Natural killer cell (primary cell): ENCODE data around the gene PRUNE2. TPM values are rescaled to one million over a fixed set of nuclear protein-coding genes. Genes with fewer than 3 reads are reported as not detected.
A peak's percentile ranks its signal among the peaks of the same experiment; 100 is the strongest.

ENCODE experiments used
- ATAC-seq, 3 donors: fragments of 150-1000 bp in 2 of 3; fragments of 200-7000 bp in 1 of 3; cut with Tn5 transposase; 1 replicate in 1 of 3; 2 replicates in 2 of 3; pipeline ENCODE4 v1.10.0; 2021; ENCODE audit warnings: mild to moderate bottlenecking in 2 of 3, moderate library complexity in 2 of 3
- DNase-seq, 2 donors: peaks; one replicate each; pipeline versions ENCODE4 v3.0.0 to v3.0.0-alpha.2; 2013 to 2021; ENCODE audit warnings: mixed read lengths in 1 of 2
- H3K27ac ChIP-seq: one replicate; pipeline ENCODE4 v1.5.1; 2013; ENCODE audit warnings: mild to moderate bottlenecking, low read length
- H3K27me3 ChIP-seq: one replicate; pipeline ENCODE4 v1.6.1; 2013; ENCODE audit warnings: low read length; ENCODE audit not compliant: control insufficient read depth, insufficient read depth
- H3K36me3 ChIP-seq: one replicate; pipeline ENCODE4 v1.6.1; 2013; ENCODE audit warnings: low read length; ENCODE audit not compliant: control insufficient read depth, insufficient read depth
- H3K4me1 ChIP-seq: one replicate; pipeline ENCODE4 v1.6.1; 2013; ENCODE audit warnings: low read length; ENCODE audit not compliant: control insufficient read depth, insufficient read depth
- H3K4me3 ChIP-seq: one replicate; pipeline ENCODE4 v1.5.1; 2013; ENCODE audit warnings: low read length
- H3K9me3 ChIP-seq: one replicate; pipeline ENCODE4 v1.6.1; 2013; ENCODE audit warnings: low read length; ENCODE audit not compliant: control insufficient read depth, insufficient read depth
- H3K27ac Mint-ChIP-seq, 2 donors: one replicate each; pipeline ENCODE4 v1.8.0; 2022; ENCODE audit warnings: mild to moderate bottlenecking in 2 of 2, mixed read lengths in 2 of 2, moderate library complexity in 1 of 2
- H3K27me3 Mint-ChIP-seq, 2 donors: one replicate each; pipeline ENCODE4 v1.8.0; 2022; ENCODE audit warnings: low read depth in 2 of 2, mixed read lengths in 2 of 2
- H3K36me3 Mint-ChIP-seq: one replicate; pipeline ENCODE4 v1.8.0; 2022; ENCODE audit warnings: mixed read lengths
- H3K4me1 Mint-ChIP-seq, 2 donors: one replicate each; pipeline ENCODE4 v1.8.0; 2022; ENCODE audit warnings: mixed read lengths in 2 of 2
- H3K4me3 Mint-ChIP-seq: one replicate; pipeline ENCODE4 v1.8.0; 2022; ENCODE audit warnings: mild to moderate bottlenecking, moderate library complexity, mixed read lengths
- H3K9me3 Mint-ChIP-seq, 2 donors: one replicate each; pipeline ENCODE4 v1.8.0; 2022; ENCODE audit warnings: mixed read lengths in 2 of 2
- WGBS: methylation state at CpG from one replicate; pipeline ENCODE4 v1.1.7; 2013; ENCODE audit warnings: missing lambda C conversion rate; ENCODE audit not compliant: insufficient coverage; 5-methylcytosine and 5-hydroxymethylcytosine counted together
- intact Hi-C: fragments of 100-400 bp; cut with micrococcal nuclease; formaldehyde crosslinking; loops from one replicate; pipeline ENCODE4 v1.14.2; 2022
- total RNA-seq, 4 donors: library from RNA; stranded (reverse); fragments of 120-200 nt in 1 of 4; gene quantifications; one replicate each; pipeline versions ENCODE4 v1.2.3 to v1.2.4, GENCODE V29; 2013 to 2022
- TF ChIP-seq, protein P1 (sequence below): fragments of 200-600 bp; IDR thresholded peaks from one replicate; pipeline ENCODE4 v1.8.0; 2022; ENCODE audit warnings: antibody characterized with exemption

Gene PRUNE2
- total RNA-seq, 3 donors from 2014 or later (not counting 1 experiment from before 2014, with no cell fraction given) = 0.43 to 0.45 TPM; not detected in 1

DNA sequence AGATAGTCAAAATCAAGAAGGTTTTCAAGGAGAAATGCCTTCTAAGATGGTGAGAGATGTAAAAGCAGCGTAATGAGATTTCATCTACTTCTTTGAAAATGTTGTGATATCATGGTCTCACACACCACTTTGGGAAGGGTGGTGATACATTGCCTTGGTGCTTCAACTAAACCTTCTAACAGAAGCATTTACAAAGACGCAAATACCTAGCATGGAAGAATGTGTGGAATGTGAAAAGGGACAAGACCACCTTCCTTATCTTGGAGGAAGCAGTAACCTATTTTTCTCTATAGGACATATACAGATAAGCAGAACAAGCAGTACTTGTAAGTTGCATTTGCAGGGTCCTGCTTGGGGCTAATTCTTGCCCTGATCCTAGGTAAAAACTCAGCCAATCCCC, 102.8 kb downstream of the PRUNE2 start:
- Histone ChIP-seq H3K27ac (no peak overlapping the region), H3K27me3 (peaks cover 2% of the 10 kb centered on the region), H3K4me3 (no peak overlapping the region), H3K36me3 (no peaks in the 10 kb centered on the region), H3K4me1 (no peaks in the 10 kb centered on the region), H3K9me3 (no peaks in the 10 kb centered on the region)
- no peak overlapping the region for H3K4me3 Mint-ChIP-seq
- TF ChIP-seq, protein P1, sequence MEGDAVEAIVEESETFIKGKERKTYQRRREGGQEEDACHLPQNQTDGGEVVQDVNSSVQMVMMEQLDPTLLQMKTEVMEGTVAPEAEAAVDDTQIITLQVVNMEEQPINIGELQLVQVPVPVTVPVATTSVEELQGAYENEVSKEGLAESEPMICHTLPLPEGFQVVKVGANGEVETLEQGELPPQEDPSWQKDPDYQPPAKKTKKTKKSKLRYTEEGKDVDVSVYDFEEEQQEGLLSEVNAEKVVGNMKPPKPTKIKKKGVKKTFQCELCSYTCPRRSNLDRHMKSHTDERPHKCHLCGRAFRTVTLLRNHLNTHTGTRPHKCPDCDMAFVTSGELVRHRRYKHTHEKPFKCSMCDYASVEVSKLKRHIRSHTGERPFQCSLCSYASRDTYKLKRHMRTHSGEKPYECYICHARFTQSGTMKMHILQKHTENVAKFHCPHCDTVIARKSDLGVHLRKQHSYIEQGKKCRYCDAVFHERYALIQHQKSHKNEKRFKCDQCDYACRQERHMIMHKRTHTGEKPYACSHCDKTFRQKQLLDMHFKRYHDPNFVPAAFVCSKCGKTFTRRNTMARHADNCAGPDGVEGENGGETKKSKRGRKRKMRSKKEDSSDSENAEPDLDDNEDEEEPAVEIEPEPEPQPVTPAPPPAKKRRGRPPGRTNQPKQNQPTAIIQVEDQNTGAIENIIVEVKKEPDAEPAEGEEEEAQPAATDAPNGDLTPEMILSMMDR = no peak
- intact Hi-C loops = no loop called here
- DNase-seq (no peak), ATAC-seq (no peak)
- no peaks in the 10 kb centered on the region for H3K9me3 Mint-ChIP-seq
- peaks cover 4 to 27% of the 10 kb centered on the region in 2 donors for H3K27me3 Mint-ChIP-seq
- 75% methylated on average over 1 of the region's 2 CpGs for WGBS
- no peaks in the 10 kb centered on the region for H3K36me3 Mint-ChIP-seq
- H3K27ac Mint-ChIP-seq = no peak overlapping the region
- no peaks in the 10 kb centered on the region for H3K4me1 Mint-ChIP-seq

GRCh38 chr9:76800901-76801300, 105.0 kb downstream of the PRUNE2 start:
- no peaks in the 10 kb centered on the region for H3K36me3 Mint-ChIP-seq
- H3K27me3 ChIP-seq = peaks cover 2% of the 10 kb centered on the region
- no peaks in the 10 kb centered on the region for H3K9me3 ChIP-seq
- ATAC-seq = no peak
- H3K4me1 Mint-ChIP-seq = no peaks in the 10 kb centered on the region
- no peak overlapping the region for H3K27ac Mint-ChIP-seq
- H3K27me3 Mint-ChIP-seq = peaks cover 4 to 27% of the 10 kb centered on the region in 2 donors
- no peak for DNase-seq
- no peaks in the 10 kb centered on the region for H3K9me3 Mint-ChIP-seq
- TF ChIP-seq, protein P1 = no peak
- H3K4me1 ChIP-seq = no peaks in the 10 kb centered on the region
- no peaks in the 10 kb centered on the region for H3K36me3 ChIP-seq
- WGBS = 83% methylated on average over 1 of the region's 1 CpG
- intact Hi-C loops = no loop called here
- no peak overlapping the region for H3K4me3 ChIP-seq
- H3K4me3 Mint-ChIP-seq = no peak overlapping the region
- H3K27ac ChIP-seq = no peak overlapping the region

GRCh38 chr9:76799473-76799872, 106.4 kb downstream of the PRUNE2 start:
- H3K27me3 ChIP-seq = peaks cover 2% of the 10 kb centered on the region
- H3K36me3 Mint-ChIP-seq = no peaks in the 10 kb centered on the region
- H3K27me3 Mint-ChIP-seq = peaks cover 0 to 18% of the 10 kb centered on the region in 2 donors
- TF ChIP-seq, protein P1 = no peak
- H3K27ac Mint-ChIP-seq = no peak overlapping the region
- H3K4me1 ChIP-seq = no peaks in the 10 kb centered on the region
- H3K4me3 ChIP-seq = no peak overlapping the region
- no peak overlapping the region for H3K27ac ChIP-seq
- H3K4me3 Mint-ChIP-seq = no peak overlapping the region
- no peaks in the 10 kb centered on the region for H3K9me3 ChIP-seq
- ATAC-seq (no peak), DNase-seq (no peak)
- H3K4me1 Mint-ChIP-seq = no peaks in the 10 kb centered on the region
- intact Hi-C loops = no loop called here
- no peaks in the 10 kb centered on the region for H3K9me3 Mint-ChIP-seq
- no peaks in the 10 kb centered on the region for H3K36me3 ChIP-seq
- no CpG with 5 or more reads among the region's 1 CpG for WGBS

DNA sequence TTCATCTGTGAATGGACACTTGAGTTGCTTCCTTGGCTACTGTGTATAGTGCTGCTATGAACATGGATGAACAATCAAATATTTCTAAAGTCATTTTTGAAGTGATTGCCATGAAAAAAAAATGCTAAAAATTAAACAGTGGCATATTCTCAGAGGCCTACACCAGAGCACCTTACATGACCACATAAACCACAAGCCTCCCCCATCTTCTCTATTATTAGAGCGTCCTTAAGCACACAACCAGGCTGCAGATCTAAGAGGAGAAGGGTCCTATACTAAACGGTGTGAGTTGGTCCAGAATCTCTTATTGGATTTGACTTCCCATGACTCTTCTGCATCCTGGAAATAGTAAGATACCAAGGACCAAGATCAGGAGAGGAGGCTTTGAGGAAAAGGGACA, 107.4 kb downstream of the PRUNE2 start:
- Mint-ChIP-seq H3K4me1 (no peaks in the 10 kb centered on the region), H3K36me3 (no peaks in the 10 kb centered on the region), H3K4me3 (no peak overlapping the region), H3K27ac (no peak overlapping the region), H3K27me3 (peaks cover 0 to 10% of the 10 kb centered on the region in 2 donors), H3K9me3 (no peaks in the 10 kb centered on the region)
- 10% methylated on average over 1 of the region's 2 CpGs for WGBS
- H3K4me3 ChIP-seq = no peak overlapping the region
- peak in 1 of 3 donors; percentile 21 for ATAC-seq
- no peaks in the 10 kb centered on the region for H3K9me3 ChIP-seq
- intact Hi-C loops = no loop called here
- no peak for DNase-seq
- H3K4me1 ChIP-seq = no peaks in the 10 kb centered on the region
- no peak overlapping the region for H3K27ac ChIP-seq
- H3K36me3 ChIP-seq = no peaks in the 10 kb centered on the region
- TF ChIP-seq, protein P1 = no peak
- H3K27me3 ChIP-seq = peaks cover 2% of the 10 kb centered on the region
